ENCODE data around the gene VPS54.

The VPS54 gene

GRCh38 chr2:63855418-63856302 is 163.6 kb downstream of the VPS54 start:
- in situ Hi-C loops (cut with HindIII; ENCODE audit: low pct_ligation_motif_present, low sequenced_read_pairs): no loop called here
- TF ChIP-seq CTCF (IDR thresholded peaks at IDR 0.05; ENCODE audit: low read depth, low read length, missing control alignments): no peak
- no peak overlapping the region for H3K4me3 ChIP-seq (ENCODE audit: low read depth, low read length)
- no peak for DNase-seq
- H3K36me3 ChIP-seq (replicated peaks): peaks cover 30% of the 10 kb centered on the region
- H3K27me3 ChIP-seq (replicated peaks): no peaks in the 10 kb centered on the region
- H3K27ac ChIP-seq: no peak overlapping the region

- Histone ChIP-seq H3K36me3 (replicated peaks) (peaks cover 18% of the 10 kb centered on the region), H3K4me3 (ENCODE audit: low read depth, low read length) (no peak overlapping the region), H3K27me3 (replicated peaks) (no peaks in the 10 kb centered on the region), H3K27ac (no peak overlapping the region)
- in situ Hi-C loops (cut with HindIII; ENCODE audit: low pct_ligation_motif_present, low sequenced_read_pairs): no loop called here
- no peak for DNase-seq
- no peak for TF ChIP-seq CTCF (IDR thresholded peaks at IDR 0.05; ENCODE audit: low read depth, low read length, missing control alignments)
Observed at GRCh38 chr2:63853527-63854310, 165.5 kb downstream of the VPS54 start.

- H3K27me3 ChIP-seq (replicated peaks): no peaks in the 10 kb centered on the region
- in situ Hi-C loops (cut with HindIII; ENCODE audit: low pct_ligation_motif_present, low sequenced_read_pairs): no loop called here
- no peak for TF ChIP-seq CTCF (IDR thresholded peaks at IDR 0.05; ENCODE audit: low read depth, low read length, missing control alignments)
- no peak overlapping the region for H3K4me3 ChIP-seq (ENCODE audit: low read depth, low read length)
- DNase-seq: no peak
- no peak overlapping the region for H3K27ac ChIP-seq
- peaks cover 6% of the 10 kb centered on the region for H3K36me3 ChIP-seq (replicated peaks)
Observed at GRCh38 chr2:63851691-63852311, 167.4 kb downstream of the VPS54 start.

- no peak for DNase-seq
- no peak for TF ChIP-seq CTCF (IDR thresholded peaks at IDR 0.05; ENCODE audit: low read depth, low read length, missing control alignments)
- H3K4me3 ChIP-seq (ENCODE audit: low read depth, low read length): no peak overlapping the region
- no peak overlapping the region for H3K27ac ChIP-seq
- H3K36me3 ChIP-seq (replicated peaks): no peaks in the 10 kb centered on the region
- in situ Hi-C loops (cut with HindIII; ENCODE audit: low pct_ligation_motif_present, low sequenced_read_pairs): no loop called here
- H3K27me3 ChIP-seq (replicated peaks): no peaks in the 10 kb centered on the region
Observed at GRCh38 chr2:63850649-63851048, 168.6 kb downstream of the VPS54 start.

GRCh38 chr2:63850204-63850571 is 169.0 kb downstream of the VPS54 start:
- no peak for TF ChIP-seq CTCF (IDR thresholded peaks at IDR 0.05; ENCODE audit: low read depth, low read length, missing control alignments)
- Histone ChIP-seq H3K27me3 (replicated peaks) (no peaks in the 10 kb centered on the region), H3K36me3 (replicated peaks) (no peaks in the 10 kb centered on the region), H3K27ac (no peak overlapping the region), H3K4me3 (ENCODE audit: low read depth, low read length) (no peak overlapping the region)
- in situ Hi-C loops (cut with HindIII; ENCODE audit: low pct_ligation_motif_present, low sequenced_read_pairs): no loop called here
- no peak for DNase-seq
